ENCODE results near the gene SLC38A2.

DNA sequence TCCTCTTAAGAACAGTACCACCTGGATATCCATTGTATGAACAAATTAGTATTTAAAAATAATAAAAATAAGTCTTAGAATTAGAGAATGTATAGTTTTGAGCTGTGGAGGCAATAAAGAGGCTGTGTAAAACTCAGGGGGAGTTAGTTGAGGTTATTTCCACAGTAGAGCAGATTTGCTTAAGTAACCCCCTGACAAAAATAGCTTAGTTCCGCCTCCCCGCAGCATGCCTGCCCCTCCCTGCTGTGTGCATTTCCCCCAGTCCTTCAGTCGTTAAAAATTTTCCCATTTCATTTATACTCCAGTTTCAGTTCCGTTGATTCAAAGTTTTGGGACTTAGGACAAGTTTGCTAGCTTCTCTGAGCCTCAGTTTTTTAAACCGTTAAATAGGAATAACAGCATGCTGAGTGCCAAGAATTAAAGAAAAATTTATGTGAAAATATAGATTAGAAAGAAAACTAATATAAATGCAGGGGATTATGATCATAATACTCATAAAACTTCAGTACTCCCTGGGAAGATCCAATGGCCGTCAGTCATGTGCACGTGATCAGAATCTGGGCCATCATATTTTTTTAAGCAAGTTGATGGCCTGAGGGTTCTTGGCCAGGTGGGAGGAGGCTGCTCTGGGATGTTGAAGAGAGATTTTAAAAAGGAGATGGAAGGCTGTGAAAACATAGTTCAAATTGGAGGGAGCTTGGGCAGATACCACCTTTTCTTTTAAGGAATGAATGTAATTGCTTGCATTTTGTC, 14.5 kb upstream of the SLC38A2 start:
- TF ChIP-seq, protein P1, sequence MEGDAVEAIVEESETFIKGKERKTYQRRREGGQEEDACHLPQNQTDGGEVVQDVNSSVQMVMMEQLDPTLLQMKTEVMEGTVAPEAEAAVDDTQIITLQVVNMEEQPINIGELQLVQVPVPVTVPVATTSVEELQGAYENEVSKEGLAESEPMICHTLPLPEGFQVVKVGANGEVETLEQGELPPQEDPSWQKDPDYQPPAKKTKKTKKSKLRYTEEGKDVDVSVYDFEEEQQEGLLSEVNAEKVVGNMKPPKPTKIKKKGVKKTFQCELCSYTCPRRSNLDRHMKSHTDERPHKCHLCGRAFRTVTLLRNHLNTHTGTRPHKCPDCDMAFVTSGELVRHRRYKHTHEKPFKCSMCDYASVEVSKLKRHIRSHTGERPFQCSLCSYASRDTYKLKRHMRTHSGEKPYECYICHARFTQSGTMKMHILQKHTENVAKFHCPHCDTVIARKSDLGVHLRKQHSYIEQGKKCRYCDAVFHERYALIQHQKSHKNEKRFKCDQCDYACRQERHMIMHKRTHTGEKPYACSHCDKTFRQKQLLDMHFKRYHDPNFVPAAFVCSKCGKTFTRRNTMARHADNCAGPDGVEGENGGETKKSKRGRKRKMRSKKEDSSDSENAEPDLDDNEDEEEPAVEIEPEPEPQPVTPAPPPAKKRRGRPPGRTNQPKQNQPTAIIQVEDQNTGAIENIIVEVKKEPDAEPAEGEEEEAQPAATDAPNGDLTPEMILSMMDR (IDR thresholded peaks at IDR 0.05): no peak
- TF ChIP-seq EP300 (IDR thresholded peaks at IDR 0.05; ENCODE audit: low read depth): no peak
- no peak for TF ChIP-seq POLR2A (IDR thresholded peaks at IDR 0.05)

Data from transverse colon (tissue), 3 donors.